Transverse colon (tissue), 3 donors: Measurements from ENCODE around the gene SDK2.

Experiments used
- POLR2A ChIP-seq: fragments of 450-650 bp; IDR thresholded peaks from one replicate; pipeline ENCODE4 v1.6.1; 2016; ENCODE audit warnings: antibody characterized with exemption, mild to moderate bottlenecking, moderate library complexity
- TF ChIP-seq, protein P1 (sequence below), 5 experiments: fragments of 200-600 bp in 3 of 5; fragments of 450-650 bp in 2 of 5; sonication (generic) in 3 of 5; IDR thresholded peaks; 1 replicate in 2 of 5; 2 replicates in 3 of 5; pipeline ENCODE4 v1.5.1; 2016 to 2017; ENCODE audit warnings: antibody characterized with exemption in 5 of 5, inconsistent platforms in 3 of 5, mild to moderate bottlenecking in 2 of 5, moderate library complexity in 1 of 5

DNA sequence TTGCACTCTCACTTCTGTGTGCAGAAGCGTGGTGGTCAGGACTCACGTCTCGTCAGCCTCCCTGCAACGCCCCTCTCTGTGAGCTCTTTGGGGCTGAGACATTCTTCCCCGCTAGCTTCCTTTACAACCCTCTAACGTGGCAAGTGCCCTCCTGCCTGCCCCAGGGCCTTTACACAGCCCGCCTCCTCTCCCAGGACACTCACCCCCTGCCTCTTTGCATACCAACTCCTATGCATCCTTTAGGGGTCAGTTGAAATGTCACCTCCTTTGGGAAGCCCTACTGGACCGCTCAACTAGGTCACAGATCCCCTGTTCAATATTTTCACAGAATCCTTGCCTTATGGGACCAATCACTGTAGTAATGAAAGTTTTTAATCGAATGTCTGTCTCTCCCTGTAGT is 61.4 kb downstream of the SDK2 start:
- no peak for TF ChIP-seq POLR2A
- TF ChIP-seq, protein P1, sequence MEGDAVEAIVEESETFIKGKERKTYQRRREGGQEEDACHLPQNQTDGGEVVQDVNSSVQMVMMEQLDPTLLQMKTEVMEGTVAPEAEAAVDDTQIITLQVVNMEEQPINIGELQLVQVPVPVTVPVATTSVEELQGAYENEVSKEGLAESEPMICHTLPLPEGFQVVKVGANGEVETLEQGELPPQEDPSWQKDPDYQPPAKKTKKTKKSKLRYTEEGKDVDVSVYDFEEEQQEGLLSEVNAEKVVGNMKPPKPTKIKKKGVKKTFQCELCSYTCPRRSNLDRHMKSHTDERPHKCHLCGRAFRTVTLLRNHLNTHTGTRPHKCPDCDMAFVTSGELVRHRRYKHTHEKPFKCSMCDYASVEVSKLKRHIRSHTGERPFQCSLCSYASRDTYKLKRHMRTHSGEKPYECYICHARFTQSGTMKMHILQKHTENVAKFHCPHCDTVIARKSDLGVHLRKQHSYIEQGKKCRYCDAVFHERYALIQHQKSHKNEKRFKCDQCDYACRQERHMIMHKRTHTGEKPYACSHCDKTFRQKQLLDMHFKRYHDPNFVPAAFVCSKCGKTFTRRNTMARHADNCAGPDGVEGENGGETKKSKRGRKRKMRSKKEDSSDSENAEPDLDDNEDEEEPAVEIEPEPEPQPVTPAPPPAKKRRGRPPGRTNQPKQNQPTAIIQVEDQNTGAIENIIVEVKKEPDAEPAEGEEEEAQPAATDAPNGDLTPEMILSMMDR (IDR thresholded peaks at IDR 0.05), result no peak
